ENCODE data around the gene TMEM117. TPM values are rescaled to one million over a fixed set of nuclear protein-coding genes. Genes with fewer than 3 reads are reported as not detected.
A peak's percentile ranks its signal among the peaks of the same experiment; 100 is the strongest.

The TMEM117 gene
- total RNA-seq, result under 1 TPM; 0.50 to 0.63 TPM

GRCh38 chr12:43835656-43836474 lies at the start of gene TMEM117:
TMEM117 (plus strand) TSS chr12:43836081.
- ATAC-seq, result peak; percentile 83
- Mint-ChIP-seq H3K27ac (peak within 1 kb of the TSS; percentile 78), H3K9me3 (ENCODE audit: low read depth) (no peaks in the 10 kb centered on the region), H3K27me3 (peaks cover 33% of the 10 kb centered on the region), H3K4me1 (peaks cover 33% of the 10 kb centered on the region), H3K36me3 (peaks cover 2% of the 10 kb centered on the region), H3K4me3 (peak within 1 kb of the TSS; percentile 82)
- CTCF ChIA-PET, result no interaction called here
- DNase-seq, result peak; percentile 65

DNA sequence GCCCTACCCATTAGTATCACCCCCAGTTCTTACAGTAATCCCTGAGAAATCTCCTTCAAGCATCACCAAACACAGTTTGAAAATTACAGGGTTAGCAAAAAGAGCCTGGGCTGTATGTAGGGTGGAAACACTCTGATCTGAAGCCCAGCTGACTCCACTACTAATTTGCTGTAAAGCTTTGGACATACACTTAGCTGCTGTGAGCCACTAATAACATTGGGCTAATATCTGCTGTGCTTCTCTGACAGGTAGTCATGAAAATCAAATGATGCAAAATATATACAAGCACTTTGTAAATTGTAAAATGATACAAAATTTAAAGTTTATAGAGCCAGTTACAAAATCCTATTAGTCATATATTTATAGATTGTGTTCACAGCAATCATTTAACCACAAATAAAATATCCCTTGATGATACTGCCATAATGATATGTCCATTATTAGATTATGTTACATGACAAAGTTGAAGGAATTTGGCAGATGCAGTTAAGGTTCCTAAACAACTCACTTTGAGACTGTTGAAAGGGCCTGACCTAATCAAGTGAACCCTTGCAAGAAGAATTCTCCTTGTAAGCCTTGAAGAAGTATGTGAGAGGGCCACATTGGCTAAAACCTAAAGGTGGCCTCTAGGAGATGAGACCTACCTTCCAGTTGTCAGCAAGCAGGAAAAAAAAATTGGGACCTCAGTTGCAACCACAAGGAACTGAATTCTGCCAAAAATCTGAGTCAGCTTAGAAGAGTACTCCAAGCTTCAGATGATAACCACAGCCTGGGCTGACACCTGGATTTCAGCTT lies 48.8 kb upstream of the TMEM117 start:
- ATAC-seq (no peak), DNase-seq (no peak)
- no peak overlapping the region for H3K27ac Mint-ChIP-seq
- H3K4me1 Mint-ChIP-seq, result no peaks in the 10 kb centered on the region
- no peaks in the 10 kb centered on the region for H3K9me3 Mint-ChIP-seq (ENCODE audit: low read depth)
- no peaks in the 10 kb centered on the region for H3K27me3 Mint-ChIP-seq
- H3K36me3 Mint-ChIP-seq, result peaks cover 40% of the 10 kb centered on the region
- H3K4me3 Mint-ChIP-seq, result no peak overlapping the region
- CTCF ChIA-PET, result no interaction called here

DNA sequence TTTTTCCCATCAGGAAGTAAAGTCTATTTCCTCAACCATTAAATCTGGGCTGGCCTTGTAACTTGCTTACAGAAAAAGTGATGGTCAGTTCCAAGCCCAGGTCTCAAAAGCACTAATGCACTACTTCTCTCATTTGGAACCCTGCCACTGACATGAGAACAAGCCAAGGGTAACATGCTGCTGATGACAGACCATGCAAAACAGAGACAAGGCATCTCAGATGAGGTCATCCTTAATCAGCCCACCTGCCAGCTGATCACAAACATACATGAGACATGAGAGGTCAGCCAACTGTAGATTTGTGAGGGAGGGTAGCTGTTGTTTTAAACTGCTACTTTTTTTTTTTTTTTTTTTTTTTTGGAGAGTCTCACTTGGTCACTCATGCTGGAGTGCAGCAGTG lies 45.9 kb upstream of the TMEM117 start:
- CTCF ChIA-PET, result no interaction called here
- Mint-ChIP-seq H3K27me3 (no peaks in the 10 kb centered on the region), H3K4me1 (no peaks in the 10 kb centered on the region), H3K9me3 (ENCODE audit: low read depth) (no peaks in the 10 kb centered on the region), H3K4me3 (no peak overlapping the region), H3K36me3 (peaks cover 34% of the 10 kb centered on the region), H3K27ac (no peak overlapping the region)
- no peak for ATAC-seq
- DNase-seq, result no peak

DNA sequence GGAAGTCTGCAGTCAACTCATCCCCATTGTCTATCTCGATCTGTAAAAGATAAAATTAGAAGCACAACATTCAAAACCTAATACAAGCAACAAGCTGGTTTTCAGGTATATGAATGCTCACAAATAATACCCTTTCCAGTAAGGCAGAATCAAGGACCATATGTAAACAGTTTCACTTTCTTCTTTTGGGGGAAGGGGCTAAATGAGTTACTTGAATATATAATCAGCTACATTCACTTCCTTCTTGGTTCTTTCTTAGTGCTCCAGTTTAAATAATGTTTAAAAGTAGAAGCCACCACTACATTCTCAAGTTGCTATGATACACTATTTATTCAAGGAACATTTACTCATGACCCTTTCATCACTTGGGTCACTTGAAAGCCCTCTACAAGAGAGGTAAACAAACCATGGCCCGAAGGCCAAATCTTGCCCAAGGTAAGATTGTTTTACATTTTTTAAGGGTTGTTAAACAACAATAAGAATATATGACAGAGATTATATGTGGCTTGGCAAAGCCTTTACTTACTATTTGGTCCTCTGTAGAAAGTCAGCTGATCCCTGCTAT lies 40.1 kb upstream of the TMEM117 start:
- CTCF ChIA-PET, result interaction anchor here (1.0 kb wide), 1 partner anchor 87 kb away, joined by 3 read pairs; no protein-coding TSS in a partner anchor
- no peak overlapping the region for H3K27ac Mint-ChIP-seq
- no peaks in the 10 kb centered on the region for H3K27me3 Mint-ChIP-seq
- DNase-seq (no peak), ATAC-seq (no peak)
- no peak overlapping the region for H3K4me3 Mint-ChIP-seq
- H3K4me1 Mint-ChIP-seq, result peaks cover 6% of the 10 kb centered on the region
- H3K36me3 Mint-ChIP-seq, result peaks cover 34% of the 10 kb centered on the region
- no peaks in the 10 kb centered on the region for H3K9me3 Mint-ChIP-seq (ENCODE audit: low read depth)

DNA sequence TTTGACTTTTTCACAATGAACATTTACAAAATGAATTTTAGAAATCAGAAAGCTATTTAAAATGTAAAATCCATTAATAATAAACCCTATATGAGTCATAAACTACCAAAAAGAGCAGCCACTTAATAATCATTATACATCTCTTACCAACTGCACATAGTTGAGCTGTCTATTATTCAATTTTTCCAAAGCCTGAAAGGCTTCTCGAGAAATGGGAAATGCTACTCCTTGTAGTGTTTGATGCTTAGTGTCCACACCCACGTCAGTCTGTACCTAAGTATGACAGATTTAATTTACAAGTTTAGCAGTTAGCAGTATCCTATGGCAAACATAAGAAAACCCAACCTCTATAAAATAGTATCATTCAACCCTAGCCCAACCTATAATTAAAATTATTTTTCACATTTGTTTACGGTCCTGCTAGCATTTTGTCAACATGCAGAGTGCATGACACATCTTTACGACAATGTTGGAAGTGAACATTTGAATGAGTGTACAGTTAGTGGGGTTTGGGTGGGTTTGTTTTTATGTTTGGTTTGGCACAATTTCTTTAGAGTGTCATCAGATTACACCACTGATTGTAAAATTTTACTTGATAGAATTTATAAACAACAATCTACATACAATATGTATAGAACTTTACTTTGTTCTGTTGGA lies 38.2 kb upstream of the TMEM117 start:
- CTCF ChIA-PET, result no interaction called here
- Mint-ChIP-seq H3K27me3 (no peaks in the 10 kb centered on the region), H3K36me3 (peaks cover 32% of the 10 kb centered on the region), H3K4me1 (peaks cover 9% of the 10 kb centered on the region), H3K4me3 (no peak overlapping the region), H3K9me3 (ENCODE audit: low read depth) (no peaks in the 10 kb centered on the region), H3K27ac (no peak overlapping the region)
- ATAC-seq (no peak), DNase-seq (no peak)

DNA sequence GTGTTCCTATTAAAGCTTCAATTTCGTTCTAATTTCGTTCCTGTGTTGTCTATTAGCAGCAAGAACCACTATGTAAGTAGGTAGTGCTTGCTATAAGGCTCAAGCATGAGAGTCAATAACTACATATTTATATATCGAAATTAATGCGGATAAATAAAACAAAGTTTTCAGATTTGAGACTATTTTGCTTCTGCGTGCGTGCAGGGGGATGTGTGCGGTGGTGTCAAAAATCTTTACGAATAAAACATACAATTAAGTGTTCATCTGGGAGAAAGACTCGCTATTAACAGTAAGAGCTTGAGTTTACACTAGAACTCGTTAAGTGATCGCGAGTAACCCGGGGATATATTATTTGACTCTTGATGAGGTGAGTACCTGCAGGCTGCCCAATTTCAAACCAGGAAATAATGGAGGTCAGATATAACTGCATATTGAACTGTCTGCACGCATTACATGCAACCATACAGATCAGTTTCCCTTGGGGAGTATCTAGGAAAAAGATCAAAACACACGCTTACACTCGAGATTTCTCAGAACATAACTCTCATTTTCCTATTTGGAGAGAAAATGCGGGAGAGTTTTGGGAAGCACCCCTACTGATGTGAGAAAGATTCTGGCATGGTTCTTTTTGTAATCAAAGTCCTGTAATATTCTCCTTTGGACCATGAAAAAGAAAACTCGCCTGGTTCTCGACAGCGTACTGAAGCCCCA lies 30.6 kb upstream of the TMEM117 start:
- Mint-ChIP-seq H3K27ac (peak overlapping the region; percentile 100), H3K4me3 (peak overlapping the region; percentile 87), H3K36me3 (peaks cover 14% of the 10 kb centered on the region), H3K4me1 (peaks cover 28% of the 10 kb centered on the region), H3K9me3 (ENCODE audit: low read depth) (no peaks in the 10 kb centered on the region), H3K27me3 (no peaks in the 10 kb centered on the region)
- DNase-seq, result no peak
- ATAC-seq, result peak; percentile 21
- CTCF ChIA-PET, result interaction anchor here (1.0 to 3.2 kb wide), 6 partner anchors 10 to 77 kb away, joined by 3 to 12 read pairs (median 6); partner anchors contain the start of genes IRAK4 and PUS7L

- DNase-seq (peak; percentile 91), ATAC-seq (peak; percentile 97)
- Mint-ChIP-seq H3K27me3 (peaks cover under 1% of the 10 kb centered on the region), H3K4me1 (peaks cover 24% of the 10 kb centered on the region), H3K9me3 (ENCODE audit: low read depth) (no peaks in the 10 kb centered on the region), H3K36me3 (peaks cover 8% of the 10 kb centered on the region), H3K27ac (peak within 1 kb of the TSS; percentile 100), H3K4me3 (peak within 1 kb of the TSS; percentile 87)
- CTCF ChIA-PET, result interaction anchor here (1.0 to 3.2 kb wide), 9 partner anchors 9 to 76 kb away, joined by 3 to 12 read pairs (median 4); partner anchors contain the start of genes IRAK4 and PUS7L
Observed at GRCh38 chr12:43805860-43806736, 29.8 kb upstream of the TMEM117 start, which contains the start of gene TWF1. TWF1 (minus strand) TSS chr12:43806317; CDS start chr12:43806245, 72 bp downstream.

DNA sequence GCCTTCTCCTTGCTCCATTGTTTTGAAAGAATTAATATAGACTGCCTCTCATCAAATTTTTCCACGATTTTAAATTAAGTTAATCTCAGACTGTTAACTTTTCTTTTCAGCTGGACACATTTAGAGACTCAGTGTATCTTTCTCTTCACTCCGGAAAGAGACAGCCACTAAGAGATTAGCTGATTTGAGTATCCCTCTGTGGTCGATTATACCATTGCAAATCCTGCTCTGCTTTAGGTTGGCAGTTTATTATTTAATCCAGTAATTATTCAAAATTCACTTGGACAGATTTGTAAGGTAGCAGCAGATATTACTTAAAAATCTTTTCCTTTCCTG lies 29.2 kb upstream of the TMEM117 start:
- DNase-seq, result no peak
- CTCF ChIA-PET, result interaction anchor here (1.0 to 3.2 kb wide), 8 partner anchors 8 to 76 kb away, joined by 3 to 12 read pairs (median 4); partner anchors contain the start of gene IRAK4
- Mint-ChIP-seq H3K4me3 (peak overlapping the region; percentile 87), H3K4me1 (peaks cover 23% of the 10 kb centered on the region), H3K27ac (peak overlapping the region; percentile 100), H3K27me3 (peaks cover 4% of the 10 kb centered on the region), H3K9me3 (ENCODE audit: low read depth) (no peaks in the 10 kb centered on the region), H3K36me3 (peaks cover 7% of the 10 kb centered on the region)
- no peak for ATAC-seq

DNA sequence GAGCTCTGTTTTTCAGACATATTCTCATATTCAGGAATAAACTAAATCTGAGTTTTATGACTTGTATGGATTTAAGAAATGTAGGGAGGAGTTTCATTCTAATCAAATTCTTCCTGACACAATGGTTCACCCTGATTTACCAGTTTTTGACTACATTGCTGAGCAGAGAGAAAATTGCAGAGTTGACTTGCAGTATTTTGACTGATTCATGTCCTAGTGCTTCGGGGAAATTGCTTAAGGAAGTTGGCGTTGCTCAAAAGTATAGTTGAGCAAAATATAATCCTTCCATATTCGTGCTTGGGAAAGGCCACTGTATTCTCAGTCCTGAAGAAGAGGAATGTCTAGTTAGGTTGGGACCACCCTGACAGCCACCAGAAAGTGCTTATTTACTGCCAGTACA lies 28.5 kb upstream of the TMEM117 start:
- ATAC-seq (no peak), DNase-seq (no peak)
- peaks cover 23% of the 10 kb centered on the region for H3K4me1 Mint-ChIP-seq
- H3K9me3 Mint-ChIP-seq (ENCODE audit: low read depth), result no peaks in the 10 kb centered on the region
- H3K4me3 Mint-ChIP-seq, result no peak overlapping the region
- CTCF ChIA-PET, result interaction anchor here (1.2 to 3.2 kb wide), 4 partner anchors 8 to 75 kb away, joined by 3 to 12 read pairs (median 8); partner anchors contain the start of gene IRAK4
- H3K27ac Mint-ChIP-seq, result peak overlapping the region; percentile 100
- H3K27me3 Mint-ChIP-seq, result peaks cover 4% of the 10 kb centered on the region
- peaks cover 7% of the 10 kb centered on the region for H3K36me3 Mint-ChIP-seq

- Mint-ChIP-seq H3K4me1 (peaks cover 12% of the 10 kb centered on the region), H3K27me3 (peaks cover 4% of the 10 kb centered on the region), H3K4me3 (no peak overlapping the region), H3K27ac (no peak overlapping the region), H3K9me3 (ENCODE audit: low read depth) (no peaks in the 10 kb centered on the region), H3K36me3 (peaks cover 1% of the 10 kb centered on the region)
- ATAC-seq, result no peak
- DNase-seq, result no peak
- CTCF ChIA-PET, result no interaction called here
Observed at GRCh38 chr12:43812057-43812456, 23.8 kb upstream of the TMEM117 start.

GRCh38 chr12:43812926-43813325 lies 23.0 kb upstream of the TMEM117 start:
- CTCF ChIA-PET, result interaction anchor here (0.5 kb wide), 1 partner anchor 70 kb away, joined by 3 read pairs; no protein-coding TSS in a partner anchor
- Mint-ChIP-seq H3K9me3 (ENCODE audit: low read depth) (no peaks in the 10 kb centered on the region), H3K4me3 (no peak overlapping the region), H3K36me3 (peaks cover 1% of the 10 kb centered on the region), H3K4me1 (peaks cover 7% of the 10 kb centered on the region), H3K27ac (no peak overlapping the region), H3K27me3 (peaks cover 4% of the 10 kb centered on the region)
- DNase-seq (no peak), ATAC-seq (no peak)

All from activated CD8-positive, alpha-beta memory T cell treated with anti-CD3 and anti-CD28 coated beads, Interleukin-2, amount 10 ng/mL, durations not matched to agents 7 days and 5 days (primary cell).